Coronary artery (tissue), 2 donors: ENCODE data around the gene DENND1B.
"Not testable (repeated sequence)": the region's sequence is repeated elsewhere in the genome, so short reads cannot be mapped to it uniquely, and the experiment has no call there.

Experiments used
- DNase-seq: peaks from one replicate; pipeline ENCODE4 v3.0.0-alpha.2; 2017; ENCODE audit warnings: low spot score
- H3K27ac ChIP-seq, 2 donors: fragments of 200-600 bp; sonication (generic); one replicate each; pipeline ENCODE4 v1.5.1; 2016 to 2019
- H3K4me3 ChIP-seq: fragments of 200-600 bp; sonication (generic); 2 replicates; pipeline ENCODE4 v1.5.1; 2016; ENCODE audit warnings: mild to moderate bottlenecking, moderate library complexity
- CTCF ChIP-seq: fragments of 200-600 bp; sonication (generic); IDR thresholded peaks from one replicate; pipeline ENCODE4 v1.5.1; 2019; ENCODE audit warnings: antibody characterized with exemption

The DENND1B gene

GRCh38 chr1:197600751-197601150, 174.5 kb downstream of the DENND1B start:
- no peak for TF ChIP-seq CTCF
- no peak for DNase-seq
- Histone ChIP-seq H3K27ac (no peak overlapping the region), H3K4me3 (no peak overlapping the region)

GRCh38 chr1:197599789-197600188, 175.5 kb downstream of the DENND1B start:
- TF ChIP-seq CTCF = no peak
- Histone ChIP-seq H3K27ac (no peak overlapping the region), H3K4me3 (no peak overlapping the region)
- no peak for DNase-seq

GRCh38 chr1:197598935-197599334, 176.3 kb downstream of the DENND1B start:
- DNase-seq = no peak
- no peak for TF ChIP-seq CTCF
- Histone ChIP-seq H3K4me3 (no peak overlapping the region), H3K27ac (no peak overlapping the region)

GRCh38 chr1:197595304-197595904, 179.9 kb downstream of the DENND1B start:
- TF ChIP-seq CTCF = no peak
- no peak overlapping the region for H3K4me3 ChIP-seq
- H3K27ac ChIP-seq = no peak overlapping the region
- DNase-seq = no peak

- no peak overlapping the region for H3K4me3 ChIP-seq
- DNase-seq = no peak
- no peak for TF ChIP-seq CTCF
- H3K27ac ChIP-seq = no peak overlapping the region
These were observed 184.6 kb downstream of the DENND1B start for GRCh38 chr1:197590687-197591086.

GRCh38 chr1:197585809-197586208, 189.5 kb downstream of the DENND1B start:
- no peak overlapping the region for H3K4me3 ChIP-seq
- no peak for DNase-seq
- H3K27ac ChIP-seq = no peak overlapping the region
- TF ChIP-seq CTCF = no peak

GRCh38 chr1:197577580-197577979, 197.7 kb downstream of the DENND1B start:
- no peak for TF ChIP-seq CTCF
- no peak for DNase-seq
- H3K27ac ChIP-seq = no peak overlapping the region
- no peak overlapping the region for H3K4me3 ChIP-seq

- not testable (repeated sequence) for H3K27ac ChIP-seq, DNase-seq, H3K4me3 ChIP-seq
These were observed 199.7 kb downstream of the DENND1B start for GRCh38 chr1:197575531-197575930.
